CD4-positive, alpha-beta memory T cell (primary cell): ENCODE data around the gene GAS6. TPM values are rescaled to one million over a fixed set of nuclear protein-coding genes. Genes with fewer than 3 reads are reported as not detected.

Experiments
- CTCF ChIA-PET: fragments of 350-600 bp; sonication (Branson Sonifier 250); formaldehyde crosslinking; loops from one replicate; lab custom pipeline; 2021; ENCODE audit warnings: inconsistent platforms; ENCODE audit not compliant: partially characterized antibody; lab: Charles Lee
- POLR2A ChIA-PET: fragments of 350-600 bp; sonication (Branson Sonifier 250); formaldehyde crosslinking; loops from one replicate; lab custom pipeline; 2021; ENCODE audit not compliant: partially characterized antibody; lab: Charles Lee
- DNase-seq, 5 donors: peaks; one replicate each; pipeline versions ENCODE4 v3.0.0 to v3.0.0-alpha.2; 2020 to 2022; ENCODE audit warnings: mixed read lengths in 1 of 5
- H3K27ac ChIP-seq: one replicate; pipeline ENCODE4 v1.7.0; 2013; ENCODE audit warnings: low read depth, low read length
- H3K27me3 ChIP-seq: 2 replicates; pipeline ENCODE4 v1.7.0; 2013; ENCODE audit warnings: mild to moderate bottlenecking, low read length, moderate library complexity; ENCODE audit not compliant: insufficient read depth
- H3K36me3 ChIP-seq: 2 replicates; pipeline ENCODE4 v1.7.0; 2013; ENCODE audit warnings: mild to moderate bottlenecking, low read length, moderate library complexity; ENCODE audit not compliant: insufficient read depth
- H3K4me1 ChIP-seq: 2 replicates; pipeline ENCODE4 v1.7.0; 2013; ENCODE audit warnings: mild to moderate bottlenecking, low read length, moderate library complexity; ENCODE audit not compliant: insufficient read depth
- H3K4me3 ChIP-seq, 2 donors: one replicate each; pipeline ENCODE4 v1.7.0; 2013; ENCODE audit warnings: low read length in 2 of 2, mild to moderate bottlenecking in 1 of 2
- H3K9me3 ChIP-seq, 2 donors: one replicate each; pipeline ENCODE4 v1.7.0; 2013; ENCODE audit warnings: low read length in 2 of 2, control low read depth in 1 of 2; ENCODE audit not compliant: control insufficient read depth in 1 of 2
- H3K27ac Mint-ChIP-seq, 7 donors: one replicate each; pipeline ENCODE4 v1.8.0; 2020 to 2021; ENCODE audit warnings: mixed read lengths in 7 of 7, mild to moderate bottlenecking in 6 of 7, inconsistent platforms in 3 of 7, moderate library complexity in 3 of 7
- H3K27me3 Mint-ChIP-seq, 2 donors: one replicate each; pipeline ENCODE4 v1.8.0; 2020 to 2021; ENCODE audit warnings: mixed read lengths in 2 of 2
- H3K36me3 Mint-ChIP-seq, 2 donors: one replicate each; pipeline ENCODE4 v1.8.0; 2020 to 2021; ENCODE audit warnings: mixed read lengths in 2 of 2, inconsistent platforms in 1 of 2, mild to moderate bottlenecking in 1 of 2
- H3K4me1 Mint-ChIP-seq, 4 donors: one replicate each; pipeline ENCODE4 v1.8.0; 2020 to 2021; ENCODE audit warnings: mixed read lengths in 4 of 4, mild to moderate bottlenecking in 1 of 4
- H3K4me3 Mint-ChIP-seq, 8 donors: one replicate each; pipeline ENCODE4 v1.8.0; 2020 to 2021; ENCODE audit warnings: mixed read lengths in 8 of 8, mild to moderate bottlenecking in 7 of 8, moderate library complexity in 6 of 8, inconsistent platforms in 3 of 8
- H3K9me3 Mint-ChIP-seq, 8 donors: one replicate each; pipeline ENCODE4 v1.8.0; 2020 to 2021; ENCODE audit warnings: mixed read lengths in 8 of 8, mild to moderate bottlenecking in 5 of 8, inconsistent platforms in 3 of 8, moderate library complexity in 1 of 8
- intact Hi-C: fragments of 100-400 bp; cut with micrococcal nuclease; formaldehyde crosslinking; loops from one replicate; pipeline ENCODE4 v1.15.1; 2023
- polyA plus RNA-seq, 2 donors: library from polyadenylated mRNA; unstranded; fragments of 300-500 nt; fragmentation: Illumina TruSeq; gene quantifications; one replicate each; pipeline ENCODE4 v1.2.3, GENCODE V29; 2021
- total RNA-seq, 2 experiments: library from RNA; stranded (reverse); gene quantifications; one replicate each; pipeline ENCODE4 v1.2.3, GENCODE V29; 2021

The GAS6 gene
- total and polyA plus RNA-seq, 4 experiments from 2014 or later = 0.39 to 17.2 (median 8.8) TPM

- no peak overlapping the region for H3K27ac Mint-ChIP-seq
- H3K36me3 Mint-ChIP-seq = no peaks in the 10 kb centered on the region
- peaks cover 14% of the 10 kb centered on the region for H3K4me1 ChIP-seq
- ChIA-PET CTCF (no interaction called here), POLR2A (interaction anchor here (2.2 kb wide), 1 partner anchor 9 kb away, joined by 13 read pairs; no protein-coding TSS in a partner anchor)
- no peak overlapping the region for H3K4me3 ChIP-seq
- H3K9me3 ChIP-seq = no peaks in the 10 kb centered on the region
- H3K36me3 ChIP-seq = no peaks in the 10 kb centered on the region
- intact Hi-C loops = no loop called here
- H3K9me3 Mint-ChIP-seq = peaks cover 0 to 2% (median 0%) of the 10 kb centered on the region in 8 donors
- no peaks in the 10 kb centered on the region for H3K27me3 ChIP-seq
- no peak for DNase-seq
- no peak overlapping the region for H3K27ac ChIP-seq
- peaks cover 8 to 19% (median 13%) of the 10 kb centered on the region in 4 donors for H3K4me1 Mint-ChIP-seq
- H3K27me3 Mint-ChIP-seq = peaks cover 0 to 3% of the 10 kb centered on the region in 2 donors
- peak overlapping the region in 2 of 8 donors; percentile 11 to 65 for H3K4me3 Mint-ChIP-seq
Observed at GRCh38 chr13:113855012-113855921, 8.6 kb downstream of the GAS6 start.

- Mint-ChIP-seq H3K27me3 (peaks cover 0 to 3% of the 10 kb centered on the region in 2 donors), H3K4me1 (peaks cover 8 to 18% (median 13%) of the 10 kb centered on the region in 4 donors), H3K27ac (peak overlapping the region in 1 of 7 donors; percentile 19), H3K36me3 (no peaks in the 10 kb centered on the region), H3K9me3 (peaks cover 0 to 2% (median 0%) of the 10 kb centered on the region in 8 donors), H3K4me3 (peak overlapping the region in 5 of 8 donors; percentile 11 to 65 (median 33))
- ChIA-PET CTCF (no interaction called here), POLR2A (interaction anchor here (2.2 kb wide), 1 partner anchor 8 kb away, joined by 13 read pairs; no protein-coding TSS in a partner anchor)
- Histone ChIP-seq H3K4me3 (no peak overlapping the region), H3K27ac (no peak overlapping the region), H3K9me3 (no peaks in the 10 kb centered on the region), H3K27me3 (no peaks in the 10 kb centered on the region), H3K4me1 (peaks cover 14% of the 10 kb centered on the region), H3K36me3 (no peaks in the 10 kb centered on the region)
- no peak for DNase-seq
- intact Hi-C loops = no loop called here
Observed at GRCh38 chr13:113854238-113855011, 9.5 kb downstream of the GAS6 start.

GRCh38 chr13:113853518-113854237 lies 10.2 kb downstream of the GAS6 start:
- H3K36me3 ChIP-seq = no peaks in the 10 kb centered on the region
- H3K27ac Mint-ChIP-seq = no peak overlapping the region
- no peaks in the 10 kb centered on the region for H3K9me3 ChIP-seq
- H3K4me1 ChIP-seq = peaks cover 14% of the 10 kb centered on the region
- no peak for DNase-seq
- intact Hi-C loops = no loop called here
- H3K27me3 Mint-ChIP-seq = peaks cover 0 to 3% of the 10 kb centered on the region in 2 donors
- no peak overlapping the region for H3K27ac ChIP-seq
- no peaks in the 10 kb centered on the region for H3K36me3 Mint-ChIP-seq
- peaks cover 0 to 2% (median 0%) of the 10 kb centered on the region in 8 donors for H3K9me3 Mint-ChIP-seq
- H3K27me3 ChIP-seq = no peaks in the 10 kb centered on the region
- peak overlapping the region in 1 of 8 donors; percentile 33 for H3K4me3 Mint-ChIP-seq
- ChIA-PET POLR2A (interaction anchor here (2.2 kb wide), 1 partner anchor 7 kb away, joined by 13 read pairs; no protein-coding TSS in a partner anchor), CTCF (no interaction called here)
- H3K4me3 ChIP-seq = no peak overlapping the region
- peaks cover 8 to 18% (median 11%) of the 10 kb centered on the region in 4 donors for H3K4me1 Mint-ChIP-seq

GRCh38 chr13:113852536-113853517 lies 11.0 kb downstream of the GAS6 start:
- Mint-ChIP-seq H3K27me3 (peaks cover 0 to 3% of the 10 kb centered on the region in 2 donors), H3K27ac (peak overlapping the region in 1 of 7 donors; percentile 19), H3K9me3 (peaks cover 0 to 2% (median 0%) of the 10 kb centered on the region in 8 donors), H3K4me1 (peaks cover 8 to 20% (median 12%) of the 10 kb centered on the region in 4 donors), H3K4me3 (no peak overlapping the region), H3K36me3 (no peaks in the 10 kb centered on the region)
- Histone ChIP-seq H3K4me1 (peaks cover 14% of the 10 kb centered on the region), H3K9me3 (no peaks in the 10 kb centered on the region), H3K36me3 (no peaks in the 10 kb centered on the region), H3K27me3 (no peaks in the 10 kb centered on the region), H3K27ac (no peak overlapping the region), H3K4me3 (no peak overlapping the region)
- CTCF ChIA-PET = no interaction called here
- no peak for DNase-seq
- intact Hi-C loops = no loop called here
- POLR2A ChIA-PET = no interaction called here

GRCh38 chr13:113851826-113852535 lies 11.9 kb downstream of the GAS6 start:
- ChIA-PET POLR2A (no interaction called here), CTCF (no interaction called here)
- Histone ChIP-seq H3K9me3 (no peaks in the 10 kb centered on the region), H3K4me1 (peaks cover 17% of the 10 kb centered on the region), H3K27ac (no peak overlapping the region), H3K4me3 (no peak overlapping the region), H3K27me3 (no peaks in the 10 kb centered on the region), H3K36me3 (no peaks in the 10 kb centered on the region)
- no peaks in the 10 kb centered on the region for H3K36me3 Mint-ChIP-seq
- H3K4me3 Mint-ChIP-seq = no peak overlapping the region
- intact Hi-C loops = no loop called here
- peaks cover 0 to 3% of the 10 kb centered on the region in 2 donors for H3K27me3 Mint-ChIP-seq
- peaks cover 8 to 28% (median 16%) of the 10 kb centered on the region in 4 donors for H3K4me1 Mint-ChIP-seq
- no peak overlapping the region for H3K27ac Mint-ChIP-seq
- H3K9me3 Mint-ChIP-seq = peaks cover 0 to 2% (median 0%) of the 10 kb centered on the region in 8 donors
- DNase-seq = no peak

GRCh38 chr13:113851480-113851803 lies 12.4 kb downstream of the GAS6 start:
- Mint-ChIP-seq H3K36me3 (no peaks in the 10 kb centered on the region), H3K4me3 (no peak overlapping the region), H3K4me1 (peaks cover 12 to 34% (median 21%) of the 10 kb centered on the region in 4 donors), H3K9me3 (peaks cover 0 to 2% (median 0%) of the 10 kb centered on the region in 8 donors), H3K27me3 (peaks cover 0 to 3% of the 10 kb centered on the region in 2 donors), H3K27ac (no peak overlapping the region)
- ChIA-PET POLR2A (no interaction called here), CTCF (no interaction called here)
- H3K4me1 ChIP-seq = peaks cover 23% of the 10 kb centered on the region
- H3K4me3 ChIP-seq = no peak overlapping the region
- intact Hi-C loops = no loop called here
- no peaks in the 10 kb centered on the region for H3K9me3 ChIP-seq
- no peaks in the 10 kb centered on the region for H3K27me3 ChIP-seq
- no peaks in the 10 kb centered on the region for H3K36me3 ChIP-seq
- no peak for DNase-seq
- H3K27ac ChIP-seq = no peak overlapping the region
